ENCODE data around the gene CCDC178.

Gene CCDC178

DNA sequence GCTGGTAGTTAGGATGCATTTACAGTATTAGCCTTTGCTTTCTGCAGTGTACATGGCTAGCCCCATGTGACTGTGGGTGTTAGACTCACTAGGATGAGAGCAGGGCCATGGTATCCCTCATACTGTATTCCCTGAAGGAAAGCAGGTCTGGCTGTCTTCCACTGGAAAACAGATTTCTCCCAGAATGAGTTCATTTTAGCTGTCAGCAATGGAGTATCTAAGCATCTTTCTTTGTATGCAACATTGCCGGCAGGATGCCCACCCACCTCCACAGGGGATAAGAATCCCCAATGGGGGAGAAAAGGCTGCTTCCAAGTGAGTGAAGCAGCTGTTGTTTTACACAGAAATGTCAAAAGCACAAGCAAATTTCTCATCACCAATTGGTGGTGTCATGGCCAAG is 525.0 kb downstream of the CCDC178 start:
- DNase-seq (ENCODE audit: low read depth), result no peak

DNA sequence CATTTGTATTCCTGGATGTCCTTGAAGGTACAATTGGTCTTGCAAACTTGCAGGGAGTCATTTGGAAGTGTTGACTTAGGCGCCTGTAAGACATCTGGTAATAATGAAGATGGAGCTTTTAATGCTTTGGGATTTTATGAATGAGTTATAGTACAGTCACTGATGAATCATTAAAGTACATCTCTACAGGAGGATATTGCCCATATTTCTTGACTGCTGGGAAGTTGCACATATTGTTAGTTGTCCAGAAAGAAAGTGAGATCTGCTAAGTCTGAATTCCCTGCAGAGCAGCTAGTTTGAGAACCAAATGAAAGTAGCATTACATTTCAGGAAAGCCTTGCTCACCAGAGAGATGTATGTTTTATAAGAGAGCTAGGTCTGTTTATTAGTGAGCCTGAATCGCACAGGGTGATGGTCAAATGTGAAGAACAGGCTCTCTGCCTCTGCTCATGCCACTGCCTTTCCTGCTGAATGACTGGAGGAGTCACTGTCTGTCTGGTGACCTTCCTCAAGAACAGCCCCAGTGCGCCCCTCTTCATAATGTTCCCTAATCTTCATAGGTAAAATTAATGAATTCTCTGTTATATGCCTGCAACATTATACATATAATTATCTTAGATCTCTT is 528.7 kb downstream of the CCDC178 start:
- DNase-seq (ENCODE audit: low read depth), result no peak

DNA sequence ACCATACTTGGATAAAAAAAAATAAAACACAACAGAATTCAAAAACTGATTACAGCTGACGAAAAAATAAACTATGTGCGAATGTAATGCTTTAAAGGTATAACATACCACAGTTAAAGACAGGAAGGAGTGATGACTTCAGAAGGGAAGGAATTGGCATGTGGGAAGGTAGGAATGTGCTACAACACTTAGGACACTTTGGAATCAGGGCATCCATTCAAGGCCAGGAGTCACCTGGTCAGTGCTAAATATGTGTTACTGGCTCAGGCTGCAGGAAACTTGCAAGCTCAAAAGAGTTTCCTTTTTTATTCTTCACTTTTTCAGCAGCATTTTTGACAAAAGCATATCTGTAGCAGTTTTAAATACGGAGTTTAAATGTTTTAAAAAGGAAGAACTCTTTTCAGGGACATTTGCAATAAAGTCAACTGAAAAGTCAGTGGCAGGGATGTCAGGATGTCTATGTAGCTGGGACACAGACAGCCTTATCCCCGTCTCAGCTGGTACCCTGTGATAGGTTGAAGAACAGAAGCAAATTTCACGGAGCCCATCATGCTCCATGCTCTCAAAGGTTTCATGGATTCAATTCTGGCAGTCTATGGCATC is 529.7 kb downstream of the CCDC178 start:
- no peak for DNase-seq (ENCODE audit: low read depth)

DNA sequence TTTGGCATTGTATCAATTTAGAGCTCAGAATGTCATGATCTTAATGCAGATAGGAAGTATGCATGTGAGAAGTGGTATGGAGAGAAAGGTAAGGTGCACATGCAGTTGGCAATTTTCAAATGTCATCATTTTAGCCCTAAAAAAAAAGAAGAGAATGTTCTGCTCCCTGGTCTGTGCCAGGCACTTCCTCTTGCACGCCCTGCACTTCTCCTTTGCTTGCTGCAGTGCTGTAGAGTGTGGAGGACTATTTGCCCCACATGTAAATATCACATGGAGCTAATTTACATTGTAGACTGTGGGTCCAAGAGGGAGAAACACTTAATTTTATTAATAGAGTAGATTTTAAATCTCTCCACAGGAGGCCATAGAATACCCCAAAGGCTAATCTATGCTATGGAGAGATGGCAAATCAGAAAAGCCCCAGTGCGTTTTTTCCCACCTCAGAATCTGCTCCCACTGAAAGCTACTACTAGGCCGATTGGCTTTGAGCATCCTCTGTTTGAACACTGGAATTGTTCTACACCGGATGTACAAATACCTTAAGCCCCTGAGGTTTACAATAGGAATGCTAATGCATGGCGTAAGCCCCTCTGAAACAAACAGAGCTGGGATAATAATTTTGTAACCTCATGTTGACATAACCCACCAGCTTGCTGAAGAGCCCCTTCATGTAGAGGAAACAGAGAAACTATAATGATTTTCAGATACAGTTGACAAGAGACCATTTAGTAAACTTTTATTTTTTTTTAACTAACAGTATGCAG is 530.5 kb downstream of the CCDC178 start:
- DNase-seq (ENCODE audit: low read depth), result no peak

DNA sequence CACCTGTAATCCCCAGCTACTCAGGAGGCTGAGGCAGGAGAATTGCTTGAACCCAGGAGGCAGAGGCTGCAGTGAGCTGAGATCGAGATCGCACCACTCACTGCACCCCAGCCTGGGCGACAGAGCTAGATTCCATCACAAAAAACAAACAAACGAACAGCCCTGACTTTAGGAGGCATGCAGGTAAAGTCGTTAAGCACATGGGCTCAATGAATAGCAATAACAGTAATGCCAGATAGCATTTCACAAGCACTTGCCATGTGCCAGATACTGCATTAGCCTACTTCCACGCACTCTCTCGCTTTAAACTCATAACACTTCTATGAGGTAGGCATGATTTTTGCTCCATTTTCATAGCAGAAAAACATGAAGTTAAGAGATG is 532.1 kb downstream of the CCDC178 start:
- DNase-seq (ENCODE audit: low read depth), result no peak

DNA sequence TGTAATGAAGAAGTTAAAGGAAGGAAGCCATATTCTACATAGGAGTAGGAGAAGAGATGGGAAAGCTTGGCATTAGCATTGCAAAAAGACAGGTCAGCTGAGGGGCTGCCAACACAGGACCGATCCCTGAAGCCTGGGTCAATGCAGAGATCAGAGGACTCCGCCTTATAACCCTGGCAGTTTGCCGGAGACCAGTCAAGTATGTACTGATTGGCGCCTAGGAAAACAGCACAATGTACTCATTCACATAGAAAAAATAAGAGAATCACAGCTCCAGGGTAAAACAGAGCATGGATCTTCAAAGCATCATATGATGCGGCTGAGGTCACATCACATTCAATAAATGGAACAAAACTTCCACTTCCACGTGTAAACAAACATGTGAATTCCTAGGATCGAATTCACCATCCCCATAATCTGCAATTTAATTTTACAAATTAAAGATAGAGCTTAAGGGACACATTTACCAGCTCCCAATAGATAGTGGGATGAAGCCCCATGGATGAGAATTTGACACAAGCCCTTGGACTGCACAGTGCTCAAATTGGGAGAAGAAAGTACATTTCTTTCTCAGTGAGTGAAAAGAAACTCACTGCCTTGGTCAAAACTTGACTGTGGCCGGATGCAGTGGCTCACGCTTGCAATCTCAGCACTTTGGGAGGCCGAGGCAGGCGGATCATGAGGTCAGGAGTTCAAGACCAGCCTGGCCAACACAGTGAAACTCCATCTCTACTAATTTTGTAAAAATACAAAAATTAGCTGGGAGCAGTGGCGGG is 532.7 kb downstream of the CCDC178 start:
- no peak for DNase-seq (ENCODE audit: low read depth)

DNA sequence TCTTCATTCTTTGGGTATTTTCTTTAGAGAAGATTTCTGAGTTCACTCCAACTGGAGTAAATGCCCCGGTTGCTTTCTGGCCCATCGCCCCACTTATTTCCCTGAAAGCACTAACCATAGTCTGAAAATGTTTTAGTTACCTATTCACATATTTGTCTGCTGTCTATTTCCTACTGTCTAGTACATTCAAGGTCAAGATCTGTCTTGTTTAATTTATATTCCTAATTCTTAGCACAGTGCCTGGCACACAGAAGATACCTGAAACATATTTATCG is 533.3 kb downstream of the CCDC178 start:
- no peak for DNase-seq (ENCODE audit: low read depth)

DNA sequence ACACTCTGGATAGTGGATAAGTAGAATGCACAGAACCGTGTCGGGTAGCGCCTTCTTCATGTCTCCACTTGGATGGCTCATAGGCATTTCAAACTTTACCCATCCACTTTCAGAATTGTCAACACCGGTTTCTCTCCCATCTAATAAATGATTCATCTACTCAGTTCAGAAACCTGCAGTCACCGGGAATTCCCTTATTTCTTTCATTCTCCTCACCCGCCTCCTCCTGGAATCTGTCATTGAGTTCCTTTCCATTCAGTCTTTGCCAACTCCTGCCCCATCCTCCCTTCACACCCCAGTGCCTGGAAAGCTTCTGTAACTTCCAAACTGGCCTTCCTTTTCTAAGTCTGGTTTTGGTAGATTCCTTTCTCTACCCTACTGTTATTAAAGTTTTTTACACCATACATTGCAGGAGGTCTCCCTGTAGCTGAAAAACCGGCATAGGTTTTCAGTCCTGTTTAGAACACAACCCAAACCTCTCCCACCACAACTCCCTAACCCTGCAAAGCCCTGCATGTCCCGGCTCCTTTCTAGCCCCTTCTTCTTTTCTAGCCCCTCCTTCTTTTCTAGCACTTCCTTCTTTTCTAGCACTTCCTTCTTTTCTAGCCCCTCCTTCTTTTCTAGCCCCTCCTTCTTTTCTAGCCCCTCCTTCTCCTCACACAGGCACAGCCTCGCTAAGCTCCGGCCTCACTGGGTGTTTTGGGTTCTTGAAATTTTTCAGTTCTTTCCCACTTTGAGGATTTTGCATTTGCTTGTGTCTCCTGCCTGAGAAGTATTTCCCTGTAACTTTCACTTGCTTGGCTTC is 533.8 kb downstream of the CCDC178 start:
- no peak for DNase-seq (ENCODE audit: low read depth)

DNA sequence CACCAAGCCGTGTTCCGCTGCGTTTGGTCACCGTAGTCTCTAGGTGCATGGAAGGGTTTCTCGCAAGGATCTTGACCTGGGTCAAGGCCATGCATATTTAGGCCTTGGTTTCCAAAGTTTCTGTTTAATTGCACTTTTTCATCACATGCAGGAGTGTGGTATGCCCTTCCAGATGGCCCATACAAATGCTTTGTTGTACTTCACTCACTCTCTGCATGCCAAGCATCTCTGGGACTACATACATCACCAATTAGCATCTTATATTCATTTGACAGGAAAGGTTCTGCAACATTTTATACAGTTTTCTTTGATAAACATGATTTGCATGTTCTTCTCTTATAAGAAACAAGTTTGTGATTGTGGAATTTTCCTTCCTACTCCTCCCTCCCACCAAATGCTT is 534.9 kb downstream of the CCDC178 start:
- no peak for DNase-seq (ENCODE audit: low read depth)

DNA sequence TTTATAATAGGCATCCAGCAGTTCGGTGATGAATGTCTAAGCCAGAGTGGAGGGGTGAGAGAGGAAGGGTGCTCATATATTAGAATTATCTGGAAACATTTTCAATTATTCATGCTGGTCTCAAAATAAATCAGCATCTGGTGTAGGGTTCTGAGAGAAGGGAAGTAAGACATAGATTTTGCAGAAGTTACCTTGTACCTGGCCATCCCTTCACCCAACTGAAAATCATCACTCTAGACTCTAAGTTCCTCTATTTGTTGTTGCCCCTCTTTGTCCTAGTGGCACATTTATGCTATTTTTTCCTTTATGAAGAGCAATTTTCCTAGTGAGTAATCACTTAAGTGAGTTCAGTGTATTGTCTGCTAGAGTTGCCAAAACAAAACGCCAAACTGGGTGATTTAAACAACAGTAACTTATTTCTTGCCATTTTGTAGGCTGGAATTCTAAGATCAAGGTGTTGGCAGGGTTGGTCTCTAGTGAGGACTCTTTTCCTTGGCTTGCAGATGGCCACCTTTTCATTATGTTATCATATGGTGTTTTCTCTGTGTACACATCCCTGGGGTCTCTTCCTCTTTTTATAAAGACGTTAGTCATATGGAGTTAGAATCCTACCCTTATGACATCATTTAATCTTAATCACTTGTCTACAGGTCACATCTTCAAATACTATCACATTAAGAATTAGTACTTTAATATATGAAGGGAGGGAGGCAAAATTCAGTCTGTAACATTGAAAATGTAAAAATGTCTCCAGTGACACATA is 537.8 kb downstream of the CCDC178 start:
- DNase-seq (ENCODE audit: low read depth), result no peak

DNA sequence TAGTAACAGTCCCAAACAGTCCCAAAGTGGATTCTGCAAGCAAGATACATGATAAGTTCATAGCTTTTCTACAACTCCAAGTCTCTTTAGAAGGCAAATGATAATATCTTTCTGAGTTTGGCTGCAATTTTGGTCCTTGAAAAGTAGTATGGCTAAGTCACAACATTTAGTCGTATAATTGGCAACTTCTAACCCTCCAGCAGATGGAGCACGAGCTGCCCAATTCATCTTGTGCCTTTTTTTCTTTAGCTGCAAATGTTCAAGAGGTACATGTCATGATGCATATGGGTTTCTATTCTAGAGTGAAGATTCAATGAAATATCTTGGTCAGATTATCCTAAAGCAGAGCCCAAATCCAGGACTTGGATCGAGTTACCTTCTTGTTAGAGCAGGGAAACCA is 540.7 kb downstream of the CCDC178 start:
- no peak for DNase-seq (ENCODE audit: low read depth)

DNA sequence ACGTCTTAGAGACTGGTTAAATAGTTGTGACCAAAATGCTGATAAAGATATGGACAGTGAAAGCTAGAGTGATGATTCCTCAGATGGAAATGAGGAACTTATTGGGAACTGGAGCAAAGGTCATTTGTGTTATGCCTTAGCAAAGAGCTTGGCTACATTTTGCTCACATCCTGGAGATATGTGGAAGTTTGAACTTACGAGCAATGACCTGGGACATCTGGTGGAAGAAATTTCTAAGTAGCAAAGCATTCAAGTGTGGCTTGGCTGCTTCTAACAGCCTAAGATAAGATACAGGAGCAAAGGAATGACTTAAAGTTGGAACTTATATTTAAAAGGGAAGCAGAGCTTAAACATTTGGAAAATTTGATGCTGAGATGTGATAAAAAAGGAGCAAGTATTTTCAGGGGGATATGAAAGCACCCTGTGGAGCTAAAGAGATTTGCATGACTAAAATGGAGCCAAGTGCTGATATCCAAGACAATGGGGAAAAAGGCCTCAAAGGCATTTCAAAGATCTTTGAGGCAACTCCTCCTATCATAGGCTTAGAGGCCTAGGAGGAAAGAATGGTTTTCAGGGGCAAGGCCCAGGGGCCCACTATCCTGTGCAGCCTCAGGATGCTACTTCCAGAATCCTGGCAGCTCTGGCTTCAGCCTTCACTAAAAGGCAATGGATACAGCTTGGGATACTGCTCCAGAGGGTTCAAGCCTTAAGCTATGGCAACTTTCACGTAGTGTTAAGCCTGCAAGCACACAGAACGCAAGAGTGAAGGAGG is 543.6 kb downstream of the CCDC178 start:
- no peak for DNase-seq (ENCODE audit: low read depth)

DNA sequence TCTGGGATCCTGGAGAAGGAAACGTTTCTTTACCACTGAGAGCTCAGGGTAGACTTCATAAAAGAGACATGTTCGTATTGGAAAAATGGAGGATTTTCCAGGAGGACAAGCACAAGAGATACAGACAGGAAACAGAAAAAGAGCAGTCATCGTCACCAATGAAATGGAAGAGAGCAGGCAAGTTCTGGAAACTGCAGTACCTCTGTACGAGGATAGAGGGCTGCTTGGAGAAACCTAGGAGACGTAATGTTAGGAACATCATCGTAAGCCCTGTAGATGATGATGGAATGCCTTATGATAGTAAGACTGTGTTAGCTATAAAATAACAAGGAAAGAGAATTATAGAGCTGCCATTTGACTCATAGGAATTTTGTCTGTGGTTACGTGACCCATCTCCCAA is 546.6 kb downstream of the CCDC178 start:
- no peak for DNase-seq (ENCODE audit: low read depth)

DNA sequence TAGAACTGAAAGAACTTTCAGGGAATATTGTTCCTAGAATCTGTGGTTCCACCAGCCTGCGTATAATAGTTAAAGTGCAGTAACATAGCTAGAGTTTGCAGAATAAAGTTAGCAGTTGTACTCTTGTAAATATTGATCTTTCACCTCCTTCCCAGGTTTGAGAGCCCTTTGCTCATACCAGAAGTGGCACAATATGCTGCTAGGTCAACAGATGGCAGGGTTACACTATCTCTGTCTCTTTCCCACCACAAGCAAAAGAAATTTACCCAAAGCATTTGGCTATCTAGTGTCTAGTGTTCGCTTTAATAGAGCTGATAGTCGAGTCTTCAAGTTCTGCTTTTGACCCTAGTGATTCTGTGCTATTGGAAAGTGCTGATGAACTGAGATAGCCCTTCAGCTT is 548.7 kb downstream of the CCDC178 start:
- no peak for DNase-seq (ENCODE audit: low read depth)

DNA sequence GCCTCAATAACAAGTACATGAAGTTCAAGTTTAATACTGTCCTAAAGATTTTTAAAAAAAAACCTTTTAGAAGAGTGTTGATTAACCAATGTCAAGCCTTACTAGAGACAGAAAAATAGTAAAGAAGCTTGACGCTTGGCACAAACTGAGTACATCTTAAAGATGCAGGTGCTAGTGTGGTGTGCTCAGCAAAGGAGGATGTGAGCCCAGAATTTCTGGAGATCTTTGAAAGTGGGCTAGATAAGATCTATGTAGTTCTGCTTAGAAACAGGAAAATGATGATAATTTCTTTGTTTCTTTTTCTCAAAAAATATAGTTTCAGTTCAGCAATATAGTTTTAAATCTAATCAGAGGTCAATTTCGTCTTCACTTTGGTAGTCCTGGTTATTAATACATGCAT is 549.4 kb downstream of the CCDC178 start:
- no peak for DNase-seq (ENCODE audit: low read depth)

DNA sequence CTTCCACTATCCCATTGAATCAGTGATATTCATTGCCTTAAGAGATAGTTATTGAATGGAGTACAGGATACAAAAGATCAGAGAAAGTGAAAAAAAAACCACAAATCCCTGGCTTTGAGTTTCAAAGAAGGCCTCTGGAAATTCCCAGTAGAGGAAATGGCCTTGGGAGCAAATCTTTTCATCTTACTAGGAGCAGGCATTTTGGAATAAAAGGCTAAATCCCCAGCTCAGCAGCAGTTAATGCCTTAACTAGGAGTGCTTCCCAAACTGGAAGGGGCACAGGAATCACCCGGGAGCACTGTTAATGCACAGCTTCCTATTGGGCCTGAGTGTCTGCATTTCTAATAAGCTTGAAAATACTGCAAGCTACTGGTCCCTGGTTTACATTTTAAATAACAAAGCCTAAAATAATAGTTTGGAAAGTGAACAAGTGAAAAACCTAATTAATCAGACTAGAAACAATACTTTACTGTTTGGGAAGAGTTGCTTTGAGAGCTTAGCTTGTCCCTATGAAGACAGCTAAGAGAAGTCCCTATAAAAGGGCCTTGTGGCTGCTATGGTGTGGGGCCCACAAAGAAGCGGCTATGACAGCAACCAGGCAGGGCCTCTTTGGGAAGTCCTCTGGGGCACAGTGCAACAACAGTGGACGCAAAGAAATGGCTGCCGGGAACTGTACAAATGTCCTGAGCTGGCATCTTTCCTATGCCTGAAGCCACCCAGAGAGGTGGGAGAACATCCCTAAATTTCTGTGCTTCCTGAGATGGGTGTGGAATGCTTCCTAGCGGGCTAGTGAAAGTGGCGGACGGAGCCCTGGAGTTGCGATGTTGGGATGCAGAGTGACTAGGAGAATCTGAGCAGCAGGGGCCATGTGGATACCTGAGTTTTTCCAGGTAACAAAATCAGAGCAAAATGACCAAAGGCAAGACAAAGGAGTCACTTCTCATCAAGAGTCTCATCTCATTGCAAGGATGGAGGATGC is 550.6 kb downstream of the CCDC178 start:
- no peak for DNase-seq (ENCODE audit: low read depth)

DNA sequence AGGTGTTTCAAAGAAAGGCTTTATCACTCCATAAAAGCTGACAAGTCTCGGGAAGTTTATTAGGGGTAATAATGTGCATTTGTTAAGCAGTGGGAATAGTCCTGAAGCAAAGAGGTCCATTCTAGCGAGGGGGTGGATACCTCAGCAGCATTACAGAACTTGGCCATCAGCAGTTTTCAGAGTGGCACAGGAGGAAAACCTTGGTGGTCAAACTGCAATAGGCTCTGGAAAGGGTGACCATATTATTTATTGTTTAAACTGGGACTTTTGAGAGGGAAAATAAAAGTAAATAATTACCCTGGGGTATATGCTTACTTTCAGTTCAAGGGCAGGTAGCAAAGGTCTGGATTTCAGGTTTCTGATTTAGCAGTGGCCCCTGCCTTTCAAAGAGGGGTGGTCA is 552.2 kb downstream of the CCDC178 start:
- DNase-seq (ENCODE audit: low read depth), result no peak

All from HS-27A (cell line).